Heart right ventricle (tissue), 16 donors: ENCODE measurements around the gene SPIN2B. TPM values are rescaled to one million over a fixed set of nuclear protein-coding genes. Genes with fewer than 3 reads are reported as not detected.
A peak's percentile ranks its signal among the peaks of the same experiment; 100 is the strongest.
"Not testable (repeated sequence)": the region's sequence is repeated elsewhere in the genome, so short reads cannot be mapped to it uniquely, and the experiment has no call there.

Experiments
- ATAC-seq, 8 donors: fragments of 200-7000 bp; cut with Tn5 transposase; one replicate each; pipeline ENCODE4 v1.9.1; 2020; ENCODE audit warnings: mild to moderate bottlenecking in 8 of 8, moderate library complexity in 8 of 8, moderate number of reproducible peaks in 1 of 8
- DNase-seq, 2 donors: peaks; one replicate each; pipeline ENCODE4 v3.0.0-alpha.2; 2020
- H3K27ac ChIP-seq, 10 donors: fragments of 200-600 bp; sonication (generic) in 2 of 10; one replicate each; pipeline versions ENCODE4 v1.5.0 to v1.8.0; 2020 to 2022; ENCODE audit warnings: mild to moderate bottlenecking in 3 of 10
- H3K27me3 ChIP-seq, 7 donors: fragments of 200-600 bp; one replicate each; pipeline ENCODE4 v1.8.0; 2021 to 2022; ENCODE audit warnings: mild to moderate bottlenecking in 2 of 7
- H3K36me3 ChIP-seq, 9 donors: fragments of 200-600 bp; sonication (generic) in 1 of 9; one replicate each; pipeline versions ENCODE4 v1.5.0 to v1.8.0; 2020 to 2022; ENCODE audit warnings: mild to moderate bottlenecking in 2 of 9
- H3K4me1 ChIP-seq, 9 donors: fragments of 200-600 bp; sonication (generic) in 1 of 9; one replicate each; pipeline versions ENCODE4 v1.5.0 to v1.8.0; 2020 to 2022; ENCODE audit warnings: mild to moderate bottlenecking in 4 of 9
- H3K4me3 ChIP-seq, 10 donors: fragments of 200-600 bp; sonication (generic) in 2 of 10; one replicate each; pipeline versions ENCODE4 v1.5.0 to v1.8.0; 2020 to 2022; ENCODE audit warnings: mild to moderate bottlenecking in 7 of 10, moderate library complexity in 2 of 10
- H3K9me3 ChIP-seq, 11 donors: fragments of 200-600 bp in 10 of 11; sonication (generic) in 2 of 11; one replicate each; pipeline versions ENCODE4 v1.5.0 to v1.8.0; 2013 to 2022; ENCODE audit warnings: mild to moderate bottlenecking in 2 of 11, control low read depth in 1 of 11, moderate library complexity in 1 of 11
- CTCF ChIP-seq, 9 donors: fragments of 200-600 bp; sonication (generic) in 2 of 9; IDR thresholded peaks; one replicate each; pipeline versions ENCODE4 v1.5.0 to v1.8.0; 2021 to 2022; ENCODE audit warnings: antibody characterized with exemption in 9 of 9, mild to moderate bottlenecking in 5 of 9, moderate library complexity in 1 of 9
- WGBS, 2 donors: extraction: QIAGEN DNeasy Blood & Tissue Kit; methylation state at CpG; one replicate each; pipeline ENCODE4 v1.1.7; 2013; ENCODE audit warnings: inconsistent platforms in 1 of 2; 5-methylcytosine and 5-hydroxymethylcytosine counted together
- intact Hi-C, 10 donors: fragments of 100-400 bp; cut with DNase I; formaldehyde crosslinking; loops; one replicate each; pipeline versions ENCODE4 v1.11.1 to v1.14.2; 2022
- polyA plus RNA-seq, 2 donors: library from polyadenylated mRNA; stranded (reverse); fragments of 200-250 nt; gene quantifications; one replicate each; pipeline ENCODE4 v1.2.3, GENCODE V29; 2013
- total RNA-seq, 10 donors: library from RNA; stranded (reverse); fragmentation: NEBNext Ultra II Directional in 3 of 10; extraction: Animal tissue kit (Norgen Biotek cat#: 25700) in 3 of 10; gene quantifications; one replicate each; pipeline versions ENCODE4 v1.2.1 to v1.2.4, GENCODE V29; 2021 to 2023
- donor health status: Arrhythmogenic right ventricular cardiomyopathy.
- donor health status: ischemic (EF 13 %, LVEDD 7.1; RV severe dilation, severe dysfunction).
- donor health status: healthy with polysubstance abuse.
- donor health status: DM: no; HTN: yes; CAD: no.
- donor health status: DM: no; HTN: no; CAD: no.
- donor health status: ischemic (EF 25% LVEDD 6.9; RV normal size, moderate dysfunction).
- donor health status: ischemic (EF 25% LVEDD 5.7; RV mildly dilated, moderate dysfunction).
- donor health status: healthy.
- donor health status: DM: yes; HTN: yes; CAD: no.
- donor health status: Ischemic cardiomyopathy.
- donor health status: ischemic (EF 35%, LVEDD 5.7; RV mildly dilated, moderate dysfunction).
- donor health status: nonischemic (EF 11% LVEDD 7.7; RV severe dilation, severe dysfunction).
- donor health status: DM: yes; HTN: yes; CAD: no.
- donor health status: PGD.
- donor health status: ischemic (EF 29% LVEDD 5.4; RV normal size, mild dysfunction).
- donor health status: nonischemic (EF 23%, LVEDD 6.1; RV moderate dilation, normal function).

Gene SPIN2B
- total and polyA plus RNA-seq, 12 donors = 6.0 to 9.7 (median 7.0) TPM

- no peak overlapping the region for H3K4me3 ChIP-seq
- 97 to 98% methylated on average over 3 of the region's 3 CpGs for WGBS, 2 donors
- ATAC-seq (no peak), DNase-seq (no peak)
- intact Hi-C loops = no loop called here
- no peak overlapping the region for H3K27ac ChIP-seq
- H3K36me3 ChIP-seq = peaks cover 0 to 3% (median 0%) of the 10 kb centered on the region in 9 donors
- H3K4me1 ChIP-seq = no peaks in the 10 kb centered on the region
- TF ChIP-seq CTCF (IDR thresholded peaks at IDR 0.05) = no peak
- peaks cover 0 to 3% (median 0%) of the 10 kb centered on the region in 7 donors for H3K27me3 ChIP-seq
- H3K9me3 ChIP-seq = no peaks in the 10 kb centered on the region
Observed at GRCh38 chrX:57134702-57135101, 13.4 kb upstream of the SPIN2B start.

GRCh38 chrX:57133706-57134105, 12.4 kb upstream of the SPIN2B start:
- peaks cover 0 to 7% (median 0%) of the 10 kb centered on the region in 9 donors for H3K36me3 ChIP-seq
- ATAC-seq (no peak), DNase-seq (no peak)
- no peak overlapping the region for H3K27ac ChIP-seq
- 96 to 97% methylated on average over 4 of the region's 4 CpGs for WGBS, 2 donors
- TF ChIP-seq CTCF (IDR thresholded peaks at IDR 0.05) = no peak
- no peaks in the 10 kb centered on the region for H3K9me3 ChIP-seq
- H3K4me1 ChIP-seq = no peaks in the 10 kb centered on the region
- no peak overlapping the region for H3K4me3 ChIP-seq
- intact Hi-C loops = no loop called here
- H3K27me3 ChIP-seq = peaks cover 0 to 3% (median 0%) of the 10 kb centered on the region in 7 donors

GRCh38 chrX:57133284-57133683, 11.9 kb upstream of the SPIN2B start:
- ATAC-seq, H3K4me1 ChIP-seq, H3K27ac ChIP-seq, H3K36me3 ChIP-seq, H3K4me3 ChIP-seq, intact Hi-C loops, H3K9me3 ChIP-seq, DNase-seq, H3K27me3 ChIP-seq: not testable (repeated sequence)
- WGBS, 2 donors = 61 to 77% methylated on average over 4 of the region's 4 CpGs

DNA sequence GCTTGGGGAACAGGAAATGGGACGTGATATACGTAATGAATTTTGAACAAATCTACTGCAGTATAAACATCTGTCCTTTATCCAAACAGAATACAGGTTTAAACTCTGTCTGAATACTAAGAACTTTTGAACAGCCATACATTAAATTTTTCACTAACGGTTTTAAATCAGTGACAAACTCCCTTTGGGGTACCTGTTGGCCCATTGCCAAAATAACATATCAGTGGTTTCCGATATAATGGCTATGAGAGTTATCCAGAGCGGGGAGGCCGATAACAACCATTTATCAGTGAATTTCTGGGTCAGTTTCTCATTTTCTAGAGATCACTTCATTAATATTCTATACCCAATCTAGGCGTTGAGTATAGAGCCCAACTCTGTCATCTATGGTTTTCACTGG, 10.7 kb upstream of the SPIN2B start:
- TF ChIP-seq CTCF (IDR thresholded peaks at IDR 0.05) = no peak
- 94% methylated on average over 7 of the region's 7 CpGs for WGBS, 2 donors

DNA sequence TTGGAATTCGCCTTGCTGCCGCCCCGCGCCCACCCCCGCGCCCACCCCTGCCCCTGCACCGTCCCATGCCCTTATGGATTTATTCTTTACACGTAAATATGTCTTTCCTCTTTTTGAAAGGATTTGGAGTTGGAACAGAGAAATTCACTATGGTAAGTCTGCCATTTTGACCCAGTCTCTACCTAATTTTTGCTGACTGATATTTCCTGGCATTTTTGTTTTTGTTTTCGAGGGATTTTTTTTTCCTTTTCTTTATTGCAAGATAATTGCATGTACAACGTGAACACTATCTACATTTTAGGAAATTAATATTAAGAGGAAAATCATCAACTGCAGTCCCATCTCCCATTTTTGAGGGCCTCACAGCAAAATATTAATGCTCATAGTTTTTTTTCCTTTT, 468 bp upstream of the SPIN2B start:
- H3K36me3 ChIP-seq = peaks cover 0 to 15% (median 0%) of the 10 kb centered on the region in 9 donors
- intact Hi-C loops = loop anchor here in 1 of 10 donors (10.0 kb wide), 1 partner anchor 357 kb away; no protein-coding TSS in a partner anchor

More for the DNA sequence above, 10.7 kb upstream of the SPIN2B start:
- intact Hi-C loops = no loop called here
- ATAC-seq (no peak), DNase-seq (no peak)
- Histone ChIP-seq H3K4me1 (no peaks in the 10 kb centered on the region), H3K36me3 (peaks cover 0 to 9% (median 0%) of the 10 kb centered on the region in 9 donors), H3K9me3 (no peaks in the 10 kb centered on the region), H3K4me3 (no peak overlapping the region), H3K27me3 (peaks cover 0 to 17% (median 0%) of the 10 kb centered on the region in 7 donors), H3K27ac (no peak overlapping the region)

DNA sequence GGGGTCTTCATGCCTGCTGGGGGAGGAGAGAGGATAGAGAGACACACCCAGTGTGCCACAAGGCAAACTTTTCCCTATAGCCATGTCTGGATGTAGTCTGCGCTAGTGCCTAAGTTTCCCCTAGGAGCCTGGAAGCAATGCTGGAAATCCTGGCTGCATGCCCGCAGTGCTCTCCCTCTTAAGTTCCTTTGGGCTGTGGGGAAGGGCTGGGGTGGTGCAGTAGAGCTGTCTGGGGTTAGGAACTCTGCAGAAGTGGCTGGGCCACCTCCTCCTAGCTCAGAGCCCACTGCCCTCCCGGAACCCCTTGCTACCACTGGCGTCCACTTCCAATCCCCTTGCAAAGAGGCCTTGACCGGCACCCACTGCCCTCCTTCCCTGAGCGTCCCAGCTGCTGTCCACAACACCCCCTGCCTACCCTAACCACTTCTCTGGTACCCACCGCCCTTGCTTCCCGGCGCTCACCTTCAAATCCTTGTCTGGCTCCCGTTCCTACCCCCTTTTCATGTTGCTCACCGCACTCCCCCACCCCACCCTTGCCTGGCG, 658 bp downstream of the SPIN2B start:
- peak; percentile 13 to 70 (median 54) for ATAC-seq
- not testable (repeated sequence) for H3K27me3 ChIP-seq, H3K4me1 ChIP-seq, H3K9me3 ChIP-seq
- Histone ChIP-seq H3K36me3 (peaks cover 0 to 17% (median 0%) of the 10 kb centered on the region in 9 donors), H3K4me3 (peak overlapping the region; percentile 41 to 75 (median 68)), H3K27ac (peak overlapping the region in 9 of 10 donors; percentile 58 to 89 (median 81))
- 0 to 1% methylated on average over 5 to 10 of the region's 12 CpGs for WGBS, 2 donors
- intact Hi-C loops = loop anchor here in 1 of 10 donors (10.0 kb wide), 1 partner anchor 356 kb away; no protein-coding TSS in a partner anchor
- DNase-seq = peak in 1 of 2 donors; percentile 3

More for the DNA sequence above, 468 bp upstream of the SPIN2B start:
- WGBS, 2 donors = 1 to 3% methylated on average over 10 of the region's 10 CpGs
- peak overlapping the region in 9 of 10 donors; percentile 58 to 89 (median 81) for H3K27ac ChIP-seq
- DNase-seq (no peak), ATAC-seq (no peak)
- TF ChIP-seq CTCF (IDR thresholded peaks at IDR 0.05) = no peak
- peaks cover 0 to 4% (median 0%) of the 10 kb centered on the region in 7 donors for H3K27me3 ChIP-seq
- H3K4me1 ChIP-seq = peaks cover 0 to 9% (median 0%) of the 10 kb centered on the region in 9 donors
- peak overlapping the region; percentile 41 to 75 (median 68) for H3K4me3 ChIP-seq
- peaks cover 0 to 7% (median 0%) of the 10 kb centered on the region in 11 donors for H3K9me3 ChIP-seq
